AG04450 (cell line): ENCODE data around the gene CHCHD3. TPM values are rescaled to one million over a fixed set of nuclear protein-coding genes. Genes with fewer than 3 reads are reported as not detected.

Experiments used
- CTCF ChIA-PET: fragments of 300-600, 350-600 bp; formaldehyde crosslinking; extraction: SDS; loops from one replicate; lab custom pipeline; 2022; ENCODE audit warnings: antibody characterized with exemption, inconsistent platforms; lab: Charles Lee
- POLR2A ChIA-PET: fragments of 350-600 bp; formaldehyde crosslinking; extraction: SDS; loops from one replicate; lab custom pipeline; 2021; ENCODE audit warnings: antibody characterized with exemption, inconsistent platforms; lab: Yijun Ruan, JAX
- DNase-seq: peaks from one replicate; pipeline ENCODE4 v3.0.0-alpha.2; 2011; ENCODE audit warnings: low read depth, low spot score
- H3K27ac ChIP-seq: one replicate; pipeline ENCODE4 v1.5.1; 2012; ENCODE audit warnings: low read depth, low read length, control low read depth
- H3K27me3 ChIP-seq: one replicate; pipeline ENCODE4 v1.6.0; 2012; ENCODE audit warnings: low read length; ENCODE audit not compliant: control insufficient read depth, insufficient read depth
- H3K4me3 ChIP-seq: 2 replicates; pipeline ENCODE4 v1.5.1; 2011; ENCODE audit warnings: mild to moderate bottlenecking, low read depth, low read length, control low read depth
- H3K9me3 ChIP-seq: 2 replicates; pipeline ENCODE4 v1.5.1; 2012; ENCODE audit warnings: low read length; ENCODE audit not compliant: control insufficient read depth, insufficient read depth
- polyA plus RNA-seq: library from polyadenylated mRNA; depleted of rRNA; stranded (reverse); fragments of >200 nt; gene quantifications from 2 replicates; pipeline ENCODE4 v1.2.3, GENCODE V29; 2011
- TF ChIP-seq, protein P1 (sequence below): IDR thresholded peaks from 2 replicates; pipeline ENCODE4 v1.5.1; 2011; ENCODE audit warnings: low read depth, low read length, control low read depth, inconsistent platforms

Gene CHCHD3
- polyA plus RNA-seq, 1 experiment = 77.8 TPM

DNA sequence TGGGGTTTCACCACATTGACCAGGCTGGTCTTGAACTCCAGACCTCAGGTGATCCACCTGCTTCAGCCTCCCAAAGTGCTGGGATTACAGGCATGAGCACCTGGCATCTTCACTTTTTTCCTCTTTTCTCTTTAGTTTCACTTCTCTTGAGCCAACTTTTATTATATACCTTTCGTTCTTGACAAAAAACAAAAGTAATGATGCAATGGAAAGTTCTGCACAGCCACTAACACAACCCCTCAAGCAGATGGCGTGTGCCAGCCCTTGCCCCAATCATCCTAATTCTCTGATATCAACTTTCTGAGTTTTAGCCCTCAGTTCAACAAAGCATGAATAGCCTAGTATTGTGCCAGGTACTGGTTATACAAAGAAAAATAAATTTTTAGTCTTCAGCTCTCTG, 223.6 kb downstream of the CHCHD3 start:
- ChIA-PET CTCF (interaction anchor here (0.6 kb wide), 1 partner anchor 532 kb away, joined by 3 read pairs; no protein-coding TSS in a partner anchor), POLR2A (no interaction called here)
- Histone ChIP-seq H3K27me3 (no peaks in the 10 kb centered on the region), H3K4me3 (no peak overlapping the region), H3K9me3 (no peaks in the 10 kb centered on the region; the same call in 1 of the 2 replicates), H3K27ac (no peak overlapping the region)
- TF ChIP-seq, protein P1, sequence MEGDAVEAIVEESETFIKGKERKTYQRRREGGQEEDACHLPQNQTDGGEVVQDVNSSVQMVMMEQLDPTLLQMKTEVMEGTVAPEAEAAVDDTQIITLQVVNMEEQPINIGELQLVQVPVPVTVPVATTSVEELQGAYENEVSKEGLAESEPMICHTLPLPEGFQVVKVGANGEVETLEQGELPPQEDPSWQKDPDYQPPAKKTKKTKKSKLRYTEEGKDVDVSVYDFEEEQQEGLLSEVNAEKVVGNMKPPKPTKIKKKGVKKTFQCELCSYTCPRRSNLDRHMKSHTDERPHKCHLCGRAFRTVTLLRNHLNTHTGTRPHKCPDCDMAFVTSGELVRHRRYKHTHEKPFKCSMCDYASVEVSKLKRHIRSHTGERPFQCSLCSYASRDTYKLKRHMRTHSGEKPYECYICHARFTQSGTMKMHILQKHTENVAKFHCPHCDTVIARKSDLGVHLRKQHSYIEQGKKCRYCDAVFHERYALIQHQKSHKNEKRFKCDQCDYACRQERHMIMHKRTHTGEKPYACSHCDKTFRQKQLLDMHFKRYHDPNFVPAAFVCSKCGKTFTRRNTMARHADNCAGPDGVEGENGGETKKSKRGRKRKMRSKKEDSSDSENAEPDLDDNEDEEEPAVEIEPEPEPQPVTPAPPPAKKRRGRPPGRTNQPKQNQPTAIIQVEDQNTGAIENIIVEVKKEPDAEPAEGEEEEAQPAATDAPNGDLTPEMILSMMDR = no peak
- DNase-seq = no peak

DNA sequence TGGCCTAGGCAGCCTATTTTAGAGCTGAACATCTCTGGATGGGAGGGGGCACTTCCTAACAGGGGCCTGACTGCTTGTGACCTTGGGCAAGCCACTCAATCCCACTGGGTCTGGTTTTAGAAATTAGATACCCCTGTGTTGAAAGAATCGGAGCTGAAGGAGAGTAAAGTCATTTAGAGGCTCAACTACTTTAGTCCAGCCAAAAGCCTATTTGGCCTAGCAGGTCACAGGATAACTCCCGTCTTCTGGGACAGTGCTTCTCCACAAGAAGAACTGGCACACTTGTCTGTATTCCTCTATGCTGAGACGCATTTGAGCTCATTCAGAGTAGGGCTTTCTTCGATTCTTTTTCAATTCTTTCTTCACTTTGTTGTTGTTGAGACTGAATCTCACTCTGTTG, 224.2 kb downstream of the CHCHD3 start:
- POLR2A ChIA-PET = interaction anchor here (0.7 kb wide), 1 partner anchor 181 kb away, joined by 3 read pairs; no protein-coding TSS in a partner anchor
- Histone ChIP-seq H3K9me3 (no peaks in the 10 kb centered on the region), H3K27me3 (no peaks in the 10 kb centered on the region), H3K4me3 (no peak overlapping the region), H3K27ac (no peak overlapping the region)
- CTCF ChIA-PET = interaction anchor here (0.6 kb wide), 1 partner anchor 533 kb away, joined by 3 read pairs; no protein-coding TSS in a partner anchor
- TF ChIP-seq, protein P1 = no peak
- no peak for DNase-seq

DNA sequence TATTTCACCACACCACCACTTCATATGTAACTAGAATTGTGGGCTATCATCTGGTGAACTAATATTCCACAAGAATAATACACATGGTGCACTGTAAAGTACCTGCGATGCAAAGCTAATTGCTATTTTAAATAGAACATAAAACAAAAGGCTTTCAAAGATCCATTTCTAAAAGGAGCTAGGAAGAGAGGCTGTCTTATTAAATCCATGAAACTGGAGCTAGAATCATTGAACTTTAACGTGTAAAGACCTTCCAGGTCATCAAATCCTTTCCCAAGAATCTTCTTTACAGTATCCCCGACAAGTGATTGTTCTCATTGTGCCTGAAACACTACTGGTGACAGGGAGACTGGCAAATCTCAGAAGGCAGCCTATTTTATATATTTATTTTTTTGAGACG, 224.9 kb downstream of the CHCHD3 start:
- TF ChIP-seq, protein P1 = no peak

DNA sequence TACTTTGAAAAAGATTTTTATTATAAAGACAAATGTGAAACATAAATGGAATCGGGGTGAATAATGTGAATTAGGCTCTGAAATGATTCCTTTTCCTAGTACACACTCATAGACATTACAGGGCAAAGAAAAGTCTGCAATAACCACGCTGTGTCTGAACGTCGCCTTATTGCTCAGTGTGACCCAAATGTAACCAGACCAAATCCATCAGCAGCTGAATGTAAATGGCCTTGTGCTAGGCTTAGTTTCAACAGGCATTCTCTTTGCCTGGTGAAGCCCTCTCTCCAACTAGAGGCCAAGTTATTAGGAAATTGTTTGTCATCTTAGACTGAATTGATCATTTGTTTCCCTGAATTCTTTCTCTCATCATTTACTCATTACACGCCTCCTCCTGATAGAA, 225.5 kb downstream of the CHCHD3 start:
- POLR2A ChIA-PET = no interaction called here
- no peaks in the 10 kb centered on the region for H3K9me3 ChIP-seq
- TF ChIP-seq, protein P1 = no peak
- no peak for DNase-seq
- H3K27me3 ChIP-seq = no peaks in the 10 kb centered on the region
- H3K4me3 ChIP-seq = no peak overlapping the region
- H3K27ac ChIP-seq = no peak overlapping the region
- CTCF ChIA-PET = no interaction called here

More for the DNA sequence above, 224.9 kb downstream of the CHCHD3 start:
- POLR2A ChIA-PET = no interaction called here
- Histone ChIP-seq H3K4me3 (no peak overlapping the region), H3K9me3 (no peaks in the 10 kb centered on the region), H3K27me3 (no peaks in the 10 kb centered on the region), H3K27ac (no peak overlapping the region)
- CTCF ChIA-PET = no interaction called here
- DNase-seq = no peak

DNA sequence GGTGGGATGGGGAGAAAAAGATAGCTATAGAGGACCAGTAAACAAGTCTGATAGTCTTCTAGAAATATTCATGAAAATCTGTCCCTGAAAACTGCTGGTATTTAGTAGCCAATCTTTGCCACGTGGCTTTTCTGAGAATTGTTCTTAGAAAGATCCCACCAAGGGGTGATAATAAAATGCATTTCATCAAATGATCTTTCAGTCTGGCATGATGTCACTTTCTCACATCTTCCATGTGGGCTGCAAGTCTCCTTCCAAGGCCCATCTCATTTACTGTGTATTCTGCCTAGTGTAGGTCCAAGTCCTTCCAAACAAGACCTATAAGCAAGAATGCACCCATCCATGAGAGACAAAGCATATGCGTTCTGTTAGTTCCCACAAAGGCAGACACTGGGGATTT, 226.0 kb downstream of the CHCHD3 start:
- DNase-seq = no peak
- Histone ChIP-seq H3K9me3 (no peaks in the 10 kb centered on the region), H3K27ac (no peak overlapping the region), H3K27me3 (no peaks in the 10 kb centered on the region), H3K4me3 (no peak overlapping the region)
- TF ChIP-seq, protein P1 = no peak
- ChIA-PET CTCF (no interaction called here), POLR2A (no interaction called here)
